Spleen (tissue), 7 donors: ENCODE results near the gene EHBP1.

Source experiments
- POLR2AphosphoS5 ChIP-seq, 3 donors: sonication (generic); formaldehyde crosslinking; IDR thresholded peaks; one replicate each; pipeline ENCODE4 v1.5.1; 2017; ENCODE audit warnings: antibody characterized with exemption in 3 of 3
- TF ChIP-seq, protein P1 (sequence below), 11 experiments: fragments of 200-600 bp in 7 of 11; fragments of 450-650 bp in 4 of 11; sonication (generic) in 4 of 11; IDR thresholded peaks in 8 of 11; conservative IDR thresholded peaks in 3 of 11; 1 replicate in 7 of 11; 2 replicates in 4 of 11; pipeline versions ENCODE4 v1.4.0 to v1.8.0; 2016 to 2021; ENCODE audit warnings: antibody characterized with exemption in 11 of 11, inconsistent platforms in 4 of 11, mild to moderate bottlenecking in 1 of 11
- donor health status: DM: no; HTN: no; CAD: no; lungs with moderate emphysema.
- donor health status: DM: no; HTN: no; CAD: no.
- donor health status: DM: no; HTN: no; CAD: no.

DNA sequence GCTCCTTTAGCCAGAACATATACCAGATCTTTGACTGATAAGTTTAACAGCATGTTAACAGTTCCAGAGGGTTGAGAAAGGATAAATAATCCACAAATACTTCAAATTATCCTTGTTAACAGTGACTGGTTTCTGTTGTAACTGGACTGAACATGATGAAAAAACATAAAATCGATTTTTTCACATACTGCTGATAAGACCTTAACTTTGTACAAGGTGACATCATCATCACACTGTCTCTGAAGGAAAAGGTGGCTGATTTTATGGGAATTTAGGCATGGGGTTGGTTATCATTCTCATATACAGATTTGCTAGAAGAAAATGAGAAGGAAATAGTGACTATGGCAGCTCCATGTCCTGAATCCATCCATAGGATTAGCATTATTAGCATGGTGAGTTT, 381.2 kb downstream of the EHBP1 start:
- TF ChIP-seq, protein P1, sequence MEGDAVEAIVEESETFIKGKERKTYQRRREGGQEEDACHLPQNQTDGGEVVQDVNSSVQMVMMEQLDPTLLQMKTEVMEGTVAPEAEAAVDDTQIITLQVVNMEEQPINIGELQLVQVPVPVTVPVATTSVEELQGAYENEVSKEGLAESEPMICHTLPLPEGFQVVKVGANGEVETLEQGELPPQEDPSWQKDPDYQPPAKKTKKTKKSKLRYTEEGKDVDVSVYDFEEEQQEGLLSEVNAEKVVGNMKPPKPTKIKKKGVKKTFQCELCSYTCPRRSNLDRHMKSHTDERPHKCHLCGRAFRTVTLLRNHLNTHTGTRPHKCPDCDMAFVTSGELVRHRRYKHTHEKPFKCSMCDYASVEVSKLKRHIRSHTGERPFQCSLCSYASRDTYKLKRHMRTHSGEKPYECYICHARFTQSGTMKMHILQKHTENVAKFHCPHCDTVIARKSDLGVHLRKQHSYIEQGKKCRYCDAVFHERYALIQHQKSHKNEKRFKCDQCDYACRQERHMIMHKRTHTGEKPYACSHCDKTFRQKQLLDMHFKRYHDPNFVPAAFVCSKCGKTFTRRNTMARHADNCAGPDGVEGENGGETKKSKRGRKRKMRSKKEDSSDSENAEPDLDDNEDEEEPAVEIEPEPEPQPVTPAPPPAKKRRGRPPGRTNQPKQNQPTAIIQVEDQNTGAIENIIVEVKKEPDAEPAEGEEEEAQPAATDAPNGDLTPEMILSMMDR (IDR thresholded peaks at IDR 0.05 in 8 of 11, conservative IDR thresholded peaks at IDR 0.05 in 3 of 11), result no peak
- TF ChIP-seq POLR2AphosphoS5 (IDR thresholded peaks at IDR 0.05), result no peak
